GM18909 (cell line): ENCODE data around the gene ARAP2.

Experiments
- ATAC-seq: cut with Tn5 transposase; IDR thresholded peaks from one replicate; pipeline ENCODE4 v1.9.1; 2021; ENCODE audit warnings: mild to moderate bottlenecking; ENCODE audit not compliant: unreplicated experiment, poor library complexity

The ARAP2 gene

GRCh38 chr4:36140421-36140820 is 103.9 kb downstream of the ARAP2 start:
- ATAC-seq = no peak

- ATAC-seq = no peak
Measured at GRCh38 chr4:36138220-36138619, 106.1 kb downstream of the ARAP2 start.

- ATAC-seq = no peak
Measured at GRCh38 chr4:36137336-36137735, 107.0 kb downstream of the ARAP2 start.

GRCh38 chr4:36133658-36134057 is 110.7 kb downstream of the ARAP2 start:
- ATAC-seq = no peak

DNA sequence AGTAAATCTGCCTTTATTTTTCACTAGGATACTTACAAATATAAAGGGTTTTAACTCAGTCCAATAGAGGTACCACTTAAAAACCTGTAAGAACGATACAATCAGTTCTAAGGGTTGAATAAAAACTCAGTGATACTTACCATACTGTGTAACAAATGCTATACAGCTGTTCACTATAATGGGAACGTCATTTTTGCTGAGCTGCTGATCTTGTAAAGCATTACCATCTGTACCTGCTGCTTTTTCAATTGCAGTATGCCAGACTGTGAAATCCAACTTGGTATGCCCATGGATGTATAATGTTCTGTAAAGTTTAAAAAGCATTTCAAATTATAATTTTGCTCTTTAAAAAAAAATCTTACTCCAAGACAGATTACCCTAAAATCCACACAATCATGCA is 111.2 kb downstream of the ARAP2 start:
- ATAC-seq = no peak

DNA sequence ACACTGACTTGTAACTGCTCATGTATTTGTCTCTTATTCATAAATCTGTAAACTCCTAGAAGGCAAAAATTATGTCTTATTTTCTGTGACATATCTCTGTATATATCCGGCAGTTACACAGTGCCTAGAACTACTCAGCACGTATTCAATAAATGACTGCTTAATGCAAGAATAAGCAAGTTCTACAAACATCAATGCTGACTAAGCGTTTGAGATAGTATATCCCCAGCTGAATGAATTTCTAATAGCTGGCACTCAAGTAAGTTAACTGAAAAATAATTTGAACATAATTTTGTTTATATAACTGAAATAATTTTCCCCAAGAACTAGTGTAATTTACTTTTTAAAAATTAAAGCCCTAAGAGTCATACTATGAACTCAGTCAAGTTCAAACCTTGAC is 113.7 kb downstream of the ARAP2 start:
- no peak for ATAC-seq

- ATAC-seq = no peak
Measured at GRCh38 chr4:36128689-36129088, 115.6 kb downstream of the ARAP2 start.

DNA sequence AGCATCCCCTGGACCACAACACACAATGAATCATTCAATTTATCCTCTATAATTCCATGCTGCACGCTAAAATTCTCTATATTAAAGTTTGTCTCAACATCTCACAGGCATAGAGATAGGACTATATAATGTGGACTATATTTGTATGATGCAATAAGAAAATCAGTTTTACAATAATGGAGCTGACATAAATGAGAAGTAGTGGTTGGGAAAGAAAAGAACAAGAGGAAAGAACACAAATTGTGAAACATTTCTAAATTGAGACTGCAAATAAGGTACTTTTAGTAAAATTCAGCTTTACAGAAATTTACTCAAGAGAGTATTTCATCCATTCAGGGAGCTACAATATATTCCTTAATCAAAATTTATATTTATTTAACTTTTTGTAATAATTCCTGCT is 120.4 kb downstream of the ARAP2 start:
- no peak for ATAC-seq

DNA sequence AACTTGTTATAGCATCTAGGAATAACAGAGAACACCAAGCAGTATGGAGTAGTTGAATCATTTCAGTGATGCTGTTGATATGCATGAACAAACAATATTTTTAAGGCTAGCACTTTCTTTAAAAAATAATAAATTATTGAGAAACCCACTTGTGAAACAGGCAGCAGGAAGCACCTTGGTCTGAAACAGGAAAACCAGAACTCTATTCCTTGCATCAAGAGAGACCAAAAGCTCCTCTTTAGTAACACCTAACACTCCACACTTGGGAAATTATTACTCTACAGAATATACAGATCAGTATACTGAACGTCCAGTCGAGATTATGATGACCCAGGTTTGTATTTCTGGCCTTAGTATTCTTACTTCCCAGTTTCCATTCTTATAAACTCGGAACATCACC is 129.0 kb downstream of the ARAP2 start:
- ATAC-seq = no peak

DNA sequence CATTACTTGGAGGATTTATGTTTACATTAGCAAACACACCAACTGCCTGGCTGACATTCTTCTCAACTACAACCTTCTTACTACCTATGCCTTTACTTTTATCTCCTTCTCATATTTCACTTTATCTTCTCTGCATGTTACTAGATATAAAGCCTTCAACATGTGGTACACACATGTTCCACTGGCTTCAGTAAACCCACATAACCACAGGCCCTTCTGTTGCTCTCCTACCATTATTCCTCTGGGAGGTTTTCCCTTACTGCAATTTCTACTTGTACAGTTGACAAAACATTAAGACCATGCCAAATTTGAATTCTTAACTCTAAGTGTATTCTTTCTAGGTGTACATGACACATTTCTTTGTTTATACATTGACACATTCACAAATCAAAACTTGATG is 133.1 kb downstream of the ARAP2 start:
- ATAC-seq = no peak

DNA sequence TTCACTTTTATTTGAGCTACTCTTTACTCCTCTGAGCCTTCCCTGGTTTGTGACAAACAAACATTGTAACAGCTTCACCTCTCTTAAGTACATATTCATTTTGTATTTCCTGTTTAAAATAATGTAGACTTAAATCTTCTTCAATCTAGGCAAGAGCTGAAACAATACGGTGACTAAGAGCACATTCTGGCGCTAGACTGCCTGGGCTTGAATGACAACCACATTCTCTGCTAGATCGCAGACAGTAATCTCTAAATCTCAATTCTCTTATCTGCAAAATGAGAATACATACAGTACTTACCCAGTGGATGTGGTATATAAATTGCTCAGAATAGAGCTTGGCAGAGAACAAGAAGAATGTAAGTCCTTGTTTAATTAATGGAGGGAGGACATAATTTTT is 144.8 kb downstream of the ARAP2 start:
- no peak for ATAC-seq

GRCh38 chr4:36094995-36095394 is 149.3 kb downstream of the ARAP2 start:
- ATAC-seq = no peak

DNA sequence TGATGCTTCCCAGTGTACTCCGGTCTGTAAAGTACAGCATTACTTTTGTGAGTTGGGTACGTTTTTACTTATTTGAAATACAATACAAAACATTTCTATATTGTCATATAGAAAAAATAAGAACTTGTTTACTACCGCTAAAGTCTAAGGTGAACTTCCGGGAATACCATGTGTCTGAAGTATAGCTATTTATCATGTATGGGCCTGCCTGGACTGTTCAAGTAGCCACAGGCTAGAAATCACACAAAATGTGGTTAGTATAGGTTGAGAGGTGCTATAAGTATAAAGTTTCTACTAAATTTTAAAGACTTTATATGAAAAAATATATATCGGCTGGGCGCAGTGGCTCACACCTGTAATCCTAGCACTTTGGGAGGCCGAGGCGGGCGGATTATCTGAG is 152.3 kb downstream of the ARAP2 start:
- no peak for ATAC-seq

DNA sequence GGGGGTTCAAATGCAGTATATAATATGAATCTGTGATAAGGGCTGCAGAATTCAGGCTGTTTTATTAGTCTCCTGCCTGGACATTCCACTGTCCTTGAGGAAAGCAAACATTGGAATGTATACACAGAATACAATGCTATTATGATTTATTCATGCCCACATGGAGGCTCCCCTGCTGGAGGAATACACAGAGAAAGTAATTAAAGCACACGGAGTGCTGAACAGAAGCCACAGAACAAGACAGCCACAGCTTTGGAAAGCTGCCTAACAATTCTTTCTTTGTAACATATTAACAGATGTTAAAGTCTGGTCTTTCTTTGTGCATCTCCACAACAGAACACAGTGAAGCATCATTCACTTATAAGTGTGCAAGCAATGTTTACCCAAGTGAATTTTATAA is 155.8 kb downstream of the ARAP2 start:
- no peak for ATAC-seq

GRCh38 chr4:36086261-36086786 is 158.0 kb downstream of the ARAP2 start:
- no peak for ATAC-seq

DNA sequence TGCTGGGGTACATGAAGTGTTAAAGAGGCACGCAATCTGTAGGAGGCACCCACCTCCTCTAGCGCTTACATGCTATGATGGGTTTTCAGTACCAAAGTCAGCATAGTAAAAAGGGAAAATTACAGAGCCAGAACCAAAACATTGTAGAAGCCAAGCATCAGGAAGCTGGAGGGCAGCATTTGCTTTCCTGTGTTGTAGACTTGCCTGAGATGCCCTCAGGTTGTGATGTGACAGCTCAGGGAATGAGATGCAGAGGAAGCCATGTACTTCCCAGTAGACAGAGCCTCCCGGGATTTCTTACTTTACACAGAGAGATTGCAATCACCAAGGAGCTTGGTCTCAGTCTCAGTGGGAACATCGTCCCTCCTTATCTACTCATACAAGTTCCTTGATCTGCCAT is 161.5 kb downstream of the ARAP2 start:
- no peak for ATAC-seq

DNA sequence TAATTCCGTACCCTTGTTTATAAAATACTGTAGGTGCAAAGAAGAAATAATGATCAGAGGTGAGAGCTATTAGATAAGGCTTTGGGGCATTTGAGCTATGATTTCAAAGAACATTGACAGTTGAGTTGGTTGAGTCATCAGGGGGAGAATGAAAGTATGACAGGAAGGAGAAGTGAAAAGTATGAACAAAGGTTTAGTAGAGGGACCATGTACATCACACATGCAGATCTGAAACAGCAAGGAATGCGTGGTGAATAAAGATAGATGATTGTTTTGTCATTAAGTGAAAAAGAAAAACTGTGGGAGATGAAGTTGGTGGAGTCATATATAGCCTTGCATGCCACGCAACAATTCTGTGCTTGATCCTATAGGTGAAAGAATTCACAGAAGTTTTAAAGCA is 163.1 kb downstream of the ARAP2 start:
- ATAC-seq = peak; percentile 97

DNA sequence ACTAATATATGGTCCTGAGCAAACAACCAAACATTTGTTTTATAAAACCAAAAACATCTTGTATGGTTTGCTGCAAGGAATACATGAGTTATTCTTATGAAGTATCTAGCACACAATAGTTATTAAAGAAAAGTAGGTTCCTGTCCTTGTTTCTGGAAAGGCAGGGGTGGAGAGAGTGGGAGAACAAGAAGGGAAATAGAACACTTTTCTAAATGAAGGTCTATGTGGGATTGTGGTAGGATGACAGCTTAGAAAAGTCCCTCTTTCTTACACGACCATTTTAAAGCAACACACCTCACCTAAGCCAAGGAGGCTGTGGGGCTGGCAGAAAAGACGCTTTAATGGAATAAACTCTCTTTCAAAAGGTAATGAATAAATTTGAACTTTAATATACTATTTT is 164.6 kb downstream of the ARAP2 start:
- no peak for ATAC-seq

DNA sequence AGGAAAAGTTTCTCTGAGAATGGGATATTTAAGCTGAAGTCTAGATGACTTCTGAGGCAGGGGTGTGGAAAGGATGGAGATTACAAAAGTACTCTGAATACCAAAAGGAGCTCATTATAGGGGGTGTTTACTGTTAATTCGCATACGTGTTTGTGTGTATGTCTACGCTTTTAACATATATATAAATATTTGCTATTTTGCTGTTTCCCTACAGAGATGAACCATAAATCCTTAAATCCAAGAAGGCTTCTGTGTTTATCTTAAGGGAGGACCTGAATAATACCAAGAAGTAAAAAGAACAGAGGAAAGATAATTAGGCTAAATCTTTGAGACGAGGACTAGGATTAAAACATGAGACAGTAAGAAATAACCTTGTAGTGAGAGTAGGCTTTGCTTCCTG is 166.0 kb downstream of the ARAP2 start:
- ATAC-seq = no peak

DNA sequence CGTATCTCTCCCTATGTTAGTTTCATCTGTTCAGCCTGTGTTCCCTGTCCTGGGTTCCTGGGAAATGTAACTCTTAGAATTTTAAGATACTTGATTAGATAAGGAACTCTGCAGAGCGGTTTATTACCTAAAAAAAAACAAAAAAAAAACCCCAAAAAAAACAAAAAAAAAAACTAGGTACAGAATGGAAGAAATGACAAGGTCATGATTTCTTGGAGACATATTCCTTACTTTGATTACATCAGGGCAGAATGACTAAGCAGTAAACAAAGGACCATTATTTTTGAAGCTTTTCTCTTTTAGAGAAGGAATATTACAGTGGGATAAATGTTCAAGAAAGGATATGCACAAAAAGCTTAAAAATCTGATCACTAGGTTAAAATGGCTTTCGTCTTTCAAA is 171.8 kb downstream of the ARAP2 start:
- no peak for ATAC-seq

DNA sequence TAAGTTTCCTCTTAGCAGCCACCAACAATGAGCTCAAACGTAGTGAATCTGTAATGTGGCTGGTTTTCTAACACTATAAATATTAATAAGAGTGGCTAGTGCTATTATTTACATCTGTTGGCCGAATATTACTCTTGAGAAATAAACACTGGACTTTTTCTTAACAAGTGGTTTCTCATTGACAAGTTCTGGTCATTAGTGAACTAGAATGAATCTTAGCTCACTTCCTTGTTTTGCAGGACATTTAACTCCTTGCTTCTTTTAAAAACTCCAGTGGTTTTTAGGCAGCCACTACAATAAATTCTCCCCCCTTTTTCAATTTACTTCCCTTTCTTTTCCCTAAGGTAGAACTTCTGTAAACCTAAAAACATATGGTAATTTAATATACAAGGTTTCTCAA is 177.2 kb downstream of the ARAP2 start:
- no peak for ATAC-seq

- no peak for ATAC-seq
Measured at GRCh38 chr4:36065274-36065871, 178.9 kb downstream of the ARAP2 start.

GRCh38 chr4:36064117-36064516 is 180.2 kb downstream of the ARAP2 start:
- no peak for ATAC-seq
